A549 (cell line): ENCODE data around the gene ZNF324. TPM values are rescaled to one million over a fixed set of nuclear protein-coding genes. Genes with fewer than 3 reads are reported as not detected.
A peak's percentile ranks its signal among the peaks of the same experiment; 100 is the strongest.

Experiments
- ATAC-seq, 2 experiments: fragments of 200-7000 bp in 1 of 2; fragments of >200 bp in 1 of 2; cut with Nextera tagmentation in 1 of 2; cut with Tn5 transposase in 1 of 2; 3 replicates each; pipeline versions ENCODE4 v1.8.0 to v1.9.1; 2018 to 2020; ENCODE audit warnings: mild to moderate bottlenecking in 1 of 2, moderate library complexity in 1 of 2
- CTCF ChIA-PET: fragments of 300-600 bp; sonication (Branson Sonifier 250); formaldehyde crosslinking; extraction: SDS; loops from one replicate; lab custom pipeline; 2021; ENCODE audit warnings: antibody characterized with exemption, inconsistent platforms; lab: Yijun Ruan, JAX
- POLR2A ChIA-PET: fragments of 350-600 bp; formaldehyde crosslinking; extraction: SDS; loops from one replicate; lab custom pipeline; 2021; ENCODE audit warnings: antibody characterized with exemption, inconsistent platforms; lab: Yijun Ruan, JAX
- DNase-seq, 2 experiments: peaks; one replicate each; pipeline versions ENCODE4 v3.0.0 to v3.0.0-alpha.2; 2011 to 2016; ENCODE audit warnings: low read depth in 1 of 2, low spot score in 1 of 2
- FAIRE-seq: peaks from 2 replicates; lab custom pipeline; 2011; peaks lifted over from hg19 to GRCh38; lab: Jason Lieb, UNC
- H3K27ac ChIP-seq, 2 experiments: fragments of >200 bp; sonication (Bioruptor Twin); formaldehyde crosslinking; 3 replicates each; pipeline ENCODE4 v1.5.1; 2016 to 2017
- H3K4me1 ChIP-seq: fragments of >200 bp; sonication (Bioruptor Twin); formaldehyde crosslinking; 3 replicates; pipeline ENCODE4 v1.6.1; 2016
- H3K4me2 ChIP-seq: fragments of >200 bp; sonication (Bioruptor Twin); formaldehyde crosslinking; 3 replicates; pipeline ENCODE4 v1.6.1; 2016
- H3K4me3 ChIP-seq: fragments of >200 bp; sonication (Bioruptor Twin); formaldehyde crosslinking; 3 replicates; pipeline ENCODE4 v1.5.1; 2016
- H3K9me3 ChIP-seq: fragments of >200 bp; sonication (Bioruptor Twin); formaldehyde crosslinking; 3 replicates; pipeline ENCODE4 v1.6.1; 2016
- BHLHE40 ChIP-seq: IDR thresholded peaks from 2 replicates; pipeline ENCODE4 v1.6.1; 2012; ENCODE audit warnings: low read depth, low read length, inconsistent platforms
- CBX8 ChIP-seq: fragments of 200-600 bp; sonication (generic); IDR thresholded peaks from 2 replicates; pipeline ENCODE4 v1.6.1; 2016
- CEBPB ChIP-seq, 2 experiments: fragments of >200 bp in 1 of 2; sonication (Bioruptor Twin) in 1 of 2; formaldehyde crosslinking in 1 of 2; IDR thresholded peaks; 2 replicates each; pipeline ENCODE4 v1.6.1; 2012 to 2016
- CHD2 ChIP-seq: fragments of 150-350 bp; IDR thresholded peaks from 2 replicates; pipeline ENCODE4 v1.6.1; 2014; ENCODE audit warnings: low read length; ENCODE audit not compliant: partially characterized antibody
- CTCF ChIP-seq: fragments of >200 bp; sonication (Bioruptor Twin); formaldehyde crosslinking; IDR thresholded peaks from 3 replicates; pipeline ENCODE4 v1.5.1; 2016
- EHMT2 ChIP-seq: fragments of 200-600 bp; sonication (generic); IDR thresholded peaks from 2 replicates; pipeline ENCODE4 v1.6.1; 2016; ENCODE audit warnings: antibody characterized with exemption, low read depth, mild to moderate bottlenecking, moderate library complexity
- ESRRA ChIP-seq: fragments of 150-350 bp; IDR thresholded peaks from 2 replicates; pipeline ENCODE4 v1.6.1; 2014; ENCODE audit warnings: mild to moderate bottlenecking, low read length, borderline replicate concordance
- FOSB ChIP-seq: fragments of 250-450 bp; sonication (Bioruptor Pico); IDR thresholded peaks from 2 replicates; pipeline ENCODE4 v1.5.0; 2020; ENCODE audit warnings: mild to moderate bottlenecking, moderate library complexity
- GATA3 ChIP-seq: IDR thresholded peaks from 2 replicates; pipeline ENCODE4 v1.6.1; 2012; ENCODE audit warnings: borderline replicate concordance
- HOXA7 ChIP-seq: fragments of 250-450 bp; sonication (Bioruptor Pico); IDR thresholded peaks from 2 replicates; pipeline ENCODE4 v1.5.0; 2020; ENCODE audit warnings: mild to moderate bottlenecking, moderate library complexity
- JUN ChIP-seq, 2 experiments: fragments of >200 bp; sonication (Bioruptor Twin); formaldehyde crosslinking; IDR thresholded peaks; 2 replicates in 1 of 2; 3 replicates in 1 of 2; pipeline ENCODE4 v1.6.1; 2016 to 2017
- JUNB ChIP-seq: fragments of >200 bp; sonication (Bioruptor Twin); formaldehyde crosslinking; IDR thresholded peaks from 2 replicates; pipeline ENCODE4 v1.6.1; 2016
- KDM1A ChIP-seq: fragments of 200-600 bp; sonication (generic); IDR thresholded peaks from 2 replicates; pipeline ENCODE4 v1.6.1; 2016; ENCODE audit warnings: low read depth, mild to moderate bottlenecking
- KDM5A ChIP-seq: fragments of 200-600 bp; sonication (generic); IDR thresholded peaks from 2 replicates; pipeline ENCODE4 v1.6.1; 2016; ENCODE audit warnings: antibody characterized with exemption, mild to moderate bottlenecking
- MAZ ChIP-seq: fragments of 150-350 bp; IDR thresholded peaks from 2 replicates; pipeline ENCODE4 v1.6.1; 2014; ENCODE audit warnings: antibody characterized with exemption, low read depth, low read length, borderline replicate concordance
- REST ChIP-seq: fragments of 200-600 bp; sonication (generic); IDR thresholded peaks from 2 replicates; pipeline ENCODE4 v1.6.1; 2016; ENCODE audit warnings: antibody characterized with exemption, mild to moderate bottlenecking, moderate library complexity
- TFCP2L1 ChIP-seq: fragments of 250-450 bp; sonication (Bioruptor Pico); IDR thresholded peaks from 2 replicates; pipeline ENCODE4 v1.5.0; 2021; ENCODE audit warnings: mild to moderate bottlenecking
- WGBS: methylation state at CpG from one replicate; pipeline ENCODE4 v1.1.6; 2017; ENCODE audit errors: missing lambda C conversion rate; 5-methylcytosine and 5-hydroxymethylcytosine counted together
- polyA plus RNA-seq, 4 experiments: library from polyadenylated mRNA; depleted of rRNA in 3 of 4; stranded (reverse); fragments of >200 nt; fragmentation: RNase III in 1 of 4; extraction: RNeasy Plus Mini Kit Qiagen cat#74134 plus additional on column Dnase treatment in 1 of 4; gene quantifications; 2 replicates in 3 of 4; 3 replicates in 1 of 4; pipeline ENCODE4 v1.2.3, GENCODE V29; 2011 to 2017
- TF ChIP-seq, protein P1 (sequence below): IDR thresholded peaks from 2 replicates; pipeline ENCODE4 v1.6.1; 2012
- TF ChIP-seq, protein P2 (sequence below): IDR thresholded peaks from 2 replicates; pipeline ENCODE4 v1.6.1; 2012; ENCODE audit warnings: low read depth, borderline replicate concordance
- TF ChIP-seq, protein P3 (sequence below): fragments of >200 bp; sonication (Bioruptor Twin); formaldehyde crosslinking; IDR thresholded peaks from 2 replicates; pipeline ENCODE4 v1.6.1; 2016
- TF ChIP-seq, protein P4 (sequence below): fragments of 250-450 bp; sonication (Bioruptor Pico); IDR thresholded peaks from 2 replicates; pipeline ENCODE4 v1.5.0; 2020; ENCODE audit warnings: low read depth, mild to moderate bottlenecking, moderate library complexity

Gene ZNF324
- polyA plus RNA-seq, 2 of the 4 experiments (the other 2 are of a cell fraction) = 3.0 to 6.9 TPM

DNA sequence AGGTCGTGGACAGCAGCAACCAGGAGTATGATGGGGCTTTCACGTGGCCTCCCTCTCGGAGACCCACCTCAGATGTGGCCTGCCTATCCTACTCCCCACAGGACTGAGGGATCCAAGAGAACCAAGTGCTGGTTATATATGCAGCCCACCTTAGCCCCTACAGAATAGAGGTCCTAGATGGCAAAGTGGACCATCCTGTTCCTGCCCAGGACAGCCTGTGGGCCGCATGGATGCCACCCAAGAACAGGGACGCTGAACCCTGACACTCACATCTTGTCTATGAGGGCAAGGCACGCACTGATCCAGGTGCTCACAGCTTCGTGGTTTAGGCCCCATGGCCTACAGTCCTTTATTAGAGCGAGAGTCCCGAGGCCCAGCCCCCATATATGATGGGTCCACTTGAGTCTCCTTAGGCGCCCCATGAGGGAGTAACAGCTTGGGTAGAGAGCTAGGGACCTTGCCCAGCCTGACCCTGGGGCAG is 46.4 kb downstream of the ZNF324 start:
- FAIRE-seq = no peak
- no peak overlapping the region; the same call in 2 of the 3 replicates for H3K4me2 ChIP-seq
- H3K4me1 ChIP-seq = peaks cover 13% of the 10 kb centered on the region
- H3K4me3 ChIP-seq = no peak overlapping the region
- 77% methylated on average over 10 of the region's 10 CpGs for WGBS
- H3K27ac ChIP-seq = peak overlapping the region; percentile 71 to 86; a peak in 4 of 6 replicates
- no peak for DNase-seq
- ATAC-seq = no peak
- CTCF ChIA-PET = interaction anchor here (0.8 to 10.5 kb wide), 8 partner anchors 6 to 68 kb away, joined by 3 to 113 read pairs (median 4); partner anchors contain the start of genes CHMP2A and ZBTB45
- no peaks in the 10 kb centered on the region for H3K9me3 ChIP-seq
- TF ChIP-seq CHD2 (no peak), HOXA7 (CRISPR knock-in tag) (no peak), KDM5A (no peak), FOSB (CRISPR knock-in tag) (no peak), TFCP2L1 (CRISPR knock-in tag) (no peak), REST (no peak), EHMT2 (no peak), CEBPB (IDR thresholded peaks at IDR 0.05) (no peak), CBX8 (no peak), MAZ (no peak), JUNB (no peak)
- TF ChIP-seq, protein P1, sequence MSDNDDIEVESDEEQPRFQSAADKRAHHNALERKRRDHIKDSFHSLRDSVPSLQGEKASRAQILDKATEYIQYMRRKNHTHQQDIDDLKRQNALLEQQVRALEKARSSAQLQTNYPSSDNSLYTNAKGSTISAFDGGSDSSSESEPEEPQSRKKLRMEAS = no peak
- TF ChIP-seq, protein P2, sequence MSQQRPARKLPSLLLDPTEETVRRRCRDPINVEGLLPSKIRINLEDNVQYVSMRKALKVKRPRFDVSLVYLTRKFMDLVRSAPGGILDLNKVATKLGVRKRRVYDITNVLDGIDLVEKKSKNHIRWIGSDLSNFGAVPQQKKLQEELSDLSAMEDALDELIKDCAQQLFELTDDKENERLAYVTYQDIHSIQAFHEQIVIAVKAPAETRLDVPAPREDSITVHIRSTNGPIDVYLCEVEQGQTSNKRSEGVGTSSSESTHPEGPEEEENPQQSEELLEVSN = no peak
- POLR2A ChIA-PET = interaction anchor here (0.6 to 1.2 kb wide), 14 partner anchors 8 to 327 kb away, joined by 3 to 20 read pairs (median 4); partner anchors contain the start of genes CHMP2A, TRIM28 and UBE2M

GRCh38 chr19:58513694-58514563 is 47.0 kb downstream of the ZNF324 start:
- ATAC-seq (peak; percentile 57 to 81), FAIRE-seq (no peak), DNase-seq (peak; percentile 67 to 92)
- CTCF ChIA-PET = interaction anchor here (0.6 to 1.5 kb wide), 14 partner anchors 8 to 68 kb away, joined by 3 to 7 read pairs (median 3); partner anchors contain the start of gene MZF1
- no peaks in the 10 kb centered on the region for H3K9me3 ChIP-seq
- H3K4me2 ChIP-seq = peak overlapping the region; percentile 83
- POLR2A ChIA-PET = interaction anchor here (0.6 to 1.2 kb wide), 14 partner anchors 9 to 327 kb away, joined by 3 to 20 read pairs (median 4); partner anchors contain the start of genes CHMP2A, TRIM28 and UBE2M
- H3K4me1 ChIP-seq = peaks cover 15% of the 10 kb centered on the region
- peak overlapping the region; percentile 44 for H3K4me3 ChIP-seq
- 60% methylated on average over 55 of the region's 66 CpGs for WGBS
- peak overlapping the region; percentile 71 to 86 for H3K27ac ChIP-seq
- TF ChIP-seq, protein P1 = peak; percentile 90
- TF ChIP-seq BHLHE40 = no peak
- TF ChIP-seq REST = no peak
- TF ChIP-seq KDM1A = no peak
- TF ChIP-seq CEBPB (IDR thresholded peaks at IDR 0.05) = no peak
- TF ChIP-seq JUN (IDR thresholded peaks at IDR 0.05) = peak in 1 of 2 experiments; percentile 58; a peak in 1 of 5 replicates
- TF ChIP-seq CTCF = peak; percentile 81
- peak; percentile 16 for TF ChIP-seq CHD2
- no peak for TF ChIP-seq ESRRA
- 0 out of 2 replicates have a peak, but pooled peaks have one; percentile 21 for TF ChIP-seq GATA3
- no peak for TF ChIP-seq MAZ
- TF ChIP-seq, protein P3, sequence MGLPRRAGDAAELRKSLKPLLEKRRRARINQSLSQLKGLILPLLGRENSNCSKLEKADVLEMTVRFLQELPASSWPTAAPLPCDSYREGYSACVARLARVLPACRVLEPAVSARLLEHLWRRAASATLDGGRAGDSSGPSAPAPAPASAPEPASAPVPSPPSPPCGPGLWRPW = no peak
- TF ChIP-seq FOSB (CRISPR knock-in tag) = no peak
- TF ChIP-seq, protein P4, sequence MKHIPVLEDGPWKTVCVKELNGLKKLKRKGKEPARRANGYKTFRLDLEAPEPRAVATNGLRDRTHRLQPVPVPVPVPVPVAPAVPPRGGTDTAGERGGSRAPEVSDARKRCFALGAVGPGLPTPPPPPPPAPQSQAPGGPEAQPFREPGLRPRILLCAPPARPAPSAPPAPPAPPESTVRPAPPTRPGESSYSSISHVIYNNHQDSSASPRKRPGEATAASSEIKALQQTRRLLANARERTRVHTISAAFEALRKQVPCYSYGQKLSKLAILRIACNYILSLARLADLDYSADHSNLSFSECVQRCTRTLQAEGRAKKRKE (CRISPR knock-in tag) = no peak
